ENCODE data around the gene C4orf50.
"Not testable (repeated sequence)": the region's sequence is repeated elsewhere in the genome, so short reads cannot be mapped to it uniquely, and the experiment has no call there.

Gene C4orf50

DNA sequence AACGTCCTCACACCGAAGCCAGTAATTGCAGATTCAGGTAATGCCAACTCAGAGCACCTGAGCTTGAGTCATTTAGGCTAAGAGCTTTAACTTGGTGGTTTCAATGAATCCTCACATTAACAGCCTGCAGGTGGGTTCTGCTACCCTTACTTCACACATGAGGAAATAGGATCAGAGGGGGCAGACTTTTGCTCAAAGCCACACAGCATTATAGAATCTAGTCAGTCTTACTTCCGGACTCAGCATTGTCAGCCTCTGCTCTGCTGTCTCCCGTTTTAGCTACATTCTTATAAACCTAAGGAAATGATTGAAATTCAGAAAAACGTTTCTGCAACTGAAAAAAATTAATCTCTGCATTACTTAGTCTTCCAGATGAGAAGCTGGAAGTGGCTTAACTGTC, 6.0 kb downstream of the C4orf50 start:
- ATAC-seq = no peak

DNA sequence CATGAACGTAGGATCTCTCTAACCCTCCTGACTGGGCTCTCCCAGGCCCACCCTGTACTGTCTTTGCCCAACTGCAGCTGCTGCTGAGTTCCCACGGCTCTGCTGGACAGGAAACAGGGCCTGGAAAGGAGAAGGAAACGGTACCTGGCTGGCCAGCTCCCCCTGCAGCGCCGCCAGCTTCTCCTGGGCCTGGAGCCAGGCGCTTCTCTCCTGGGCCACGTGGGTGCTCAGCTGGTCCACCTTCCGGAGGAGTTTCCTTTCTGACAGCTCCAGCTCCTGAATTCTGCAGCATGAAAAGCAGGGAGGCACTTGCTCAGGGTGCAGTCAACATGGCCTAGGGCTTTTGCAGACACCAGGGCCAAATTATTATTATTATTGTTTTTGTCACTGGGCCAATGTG, 6.5 kb downstream of the C4orf50 start:
- ATAC-seq = no peak

DNA sequence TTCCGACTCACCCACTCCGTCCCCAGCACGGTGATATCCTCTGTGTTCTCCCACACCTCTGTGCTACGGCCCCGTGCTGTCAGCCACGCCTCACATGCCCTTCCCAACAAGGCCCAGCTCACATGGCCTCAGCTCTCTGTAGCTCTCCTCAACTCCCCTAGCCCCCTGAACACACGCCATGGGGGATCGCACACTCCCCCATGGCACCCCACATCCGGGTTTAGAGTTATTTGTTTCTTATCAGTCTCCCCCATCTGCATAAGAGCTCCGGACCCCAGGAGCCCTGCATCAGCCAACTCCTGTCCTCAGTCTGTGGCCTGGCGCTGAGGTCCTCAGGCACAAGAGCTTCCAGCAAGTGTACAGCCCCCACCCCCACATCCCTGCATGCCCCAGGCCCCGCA, 7.0 kb downstream of the C4orf50 start:
- no peak for ATAC-seq

DNA sequence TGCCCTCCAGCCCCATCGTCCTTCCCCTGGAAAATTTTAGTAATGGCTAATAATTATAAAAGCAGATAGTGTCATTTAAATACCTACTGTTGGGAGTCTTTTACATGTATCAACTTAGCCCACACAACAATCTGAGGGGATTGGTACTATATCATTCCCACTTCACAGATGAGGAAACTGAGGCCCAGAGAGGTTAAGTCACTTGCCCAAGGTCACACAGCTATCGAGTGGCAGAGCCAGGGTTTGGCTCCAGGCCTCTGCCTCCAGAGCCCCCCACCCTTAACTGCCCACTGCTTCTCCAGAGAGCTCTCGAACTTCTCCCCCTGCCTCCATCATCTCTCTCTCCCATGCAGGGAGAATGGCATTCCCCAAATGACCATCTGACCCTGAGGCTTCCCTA, 7.4 kb downstream of the C4orf50 start:
- no peak for ATAC-seq

DNA sequence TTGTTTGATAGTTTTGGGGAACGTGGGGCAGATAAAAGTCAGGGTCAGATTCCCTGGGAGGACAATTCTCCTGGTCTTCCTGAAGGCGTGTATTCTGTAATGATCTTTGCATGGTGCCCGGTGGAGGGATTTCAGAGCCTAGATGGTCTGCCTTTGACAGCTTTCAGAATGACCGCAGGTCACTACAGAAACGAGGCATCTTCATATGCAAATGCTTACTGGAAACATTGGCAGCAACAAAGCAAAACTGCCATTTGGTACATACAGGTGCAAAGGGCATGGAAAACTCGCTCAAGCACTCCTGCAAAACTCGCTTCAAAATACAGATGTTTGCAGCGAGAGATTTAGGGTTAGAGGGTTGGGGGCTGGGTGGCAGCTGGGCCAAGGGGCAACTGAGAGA, 8.8 kb downstream of the C4orf50 start:
- no peak for ATAC-seq

DNA sequence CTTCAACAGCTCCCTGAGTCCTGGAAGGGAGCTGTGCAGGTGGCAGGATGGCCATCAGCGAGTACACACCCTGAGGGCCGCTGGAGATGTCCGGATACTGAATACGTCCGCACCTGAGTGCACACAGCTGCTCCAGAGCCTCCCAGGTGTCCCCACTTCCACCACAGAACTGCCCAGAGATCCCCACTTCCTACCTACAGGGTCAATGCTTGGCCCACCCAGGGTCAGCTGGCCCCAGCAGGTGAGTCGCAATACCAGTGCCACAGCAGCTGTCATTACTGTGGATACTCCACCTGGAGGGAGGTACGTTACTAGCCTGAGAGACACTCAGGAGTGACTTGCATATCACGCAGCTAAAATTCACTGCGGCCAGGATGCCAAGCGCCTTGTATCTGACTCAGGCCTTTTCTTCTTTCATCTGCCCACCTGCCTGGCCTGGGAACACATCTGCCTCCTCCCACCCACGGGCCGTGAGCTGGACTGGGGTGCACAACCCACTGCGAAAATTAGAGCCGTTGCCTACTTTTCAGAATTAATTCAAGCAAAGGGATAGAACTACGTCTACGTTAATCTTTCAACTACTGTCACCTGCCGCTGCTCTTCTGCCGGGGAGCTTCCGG, 9.4 kb downstream of the C4orf50 start:
- no peak for ATAC-seq

DNA sequence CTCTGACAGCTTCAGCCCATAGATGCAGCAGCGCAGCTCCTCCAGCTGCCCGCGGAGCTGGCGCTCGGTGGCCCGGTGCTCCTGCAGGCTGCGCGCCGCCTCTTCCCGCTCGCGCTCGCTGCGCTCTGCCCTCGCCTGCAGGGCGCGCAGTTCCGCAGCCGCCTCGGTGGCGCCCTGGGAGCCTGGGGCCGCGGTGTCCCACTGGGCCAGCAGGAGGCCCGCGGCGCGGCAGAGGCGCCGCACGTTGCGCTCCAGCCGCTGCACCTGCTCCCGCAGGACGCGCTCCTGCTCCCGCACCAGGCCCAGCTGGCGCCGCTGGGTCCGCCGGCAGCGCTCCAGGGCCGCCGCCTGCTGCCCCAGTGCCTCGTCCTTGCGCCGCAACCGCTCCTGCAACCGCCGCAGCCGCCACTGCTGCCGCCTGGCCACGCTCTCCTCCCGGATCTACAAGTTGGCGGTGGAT, 10.1 kb downstream of the C4orf50 start:
- no peak for ATAC-seq

DNA sequence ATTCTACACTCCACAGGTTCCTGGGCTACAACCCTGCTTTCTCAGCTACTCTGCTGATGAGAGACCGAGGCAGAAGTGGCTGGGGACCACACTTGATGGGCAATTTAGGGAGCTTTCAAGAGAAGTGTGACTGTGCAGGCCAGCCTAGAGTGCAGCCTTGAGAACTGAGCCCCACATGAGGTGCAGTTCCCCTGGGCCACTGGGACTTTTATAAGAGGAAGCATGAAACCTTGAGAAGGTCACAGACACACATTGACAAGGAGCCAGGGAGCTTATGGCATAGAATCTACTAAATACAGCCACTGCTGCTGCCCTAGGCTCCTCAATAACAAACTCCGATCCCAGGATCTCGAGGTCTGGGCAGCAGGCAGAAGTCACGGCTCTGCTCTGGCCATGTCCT, 13.1 kb downstream of the C4orf50 start:
- ATAC-seq = no peak

DNA sequence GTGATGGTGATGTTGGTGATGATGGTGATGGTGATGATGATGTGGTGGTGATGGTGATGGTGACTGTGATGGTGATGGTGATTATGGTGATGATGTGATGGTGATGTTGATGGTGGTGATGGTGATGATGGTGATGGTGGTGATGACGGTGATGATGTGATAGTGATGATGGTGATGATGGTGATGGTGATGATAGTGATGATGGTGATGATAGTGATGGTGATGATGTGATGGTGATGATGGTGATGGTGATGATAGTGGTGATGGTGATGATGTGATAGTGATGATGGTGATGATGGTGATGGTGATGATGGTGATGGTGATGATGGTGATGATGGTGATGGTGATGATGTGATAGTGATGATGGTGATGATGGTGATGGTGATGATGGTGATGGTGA, 14.7 kb downstream of the C4orf50 start:
- ATAC-seq = not testable (repeated sequence)

DNA sequence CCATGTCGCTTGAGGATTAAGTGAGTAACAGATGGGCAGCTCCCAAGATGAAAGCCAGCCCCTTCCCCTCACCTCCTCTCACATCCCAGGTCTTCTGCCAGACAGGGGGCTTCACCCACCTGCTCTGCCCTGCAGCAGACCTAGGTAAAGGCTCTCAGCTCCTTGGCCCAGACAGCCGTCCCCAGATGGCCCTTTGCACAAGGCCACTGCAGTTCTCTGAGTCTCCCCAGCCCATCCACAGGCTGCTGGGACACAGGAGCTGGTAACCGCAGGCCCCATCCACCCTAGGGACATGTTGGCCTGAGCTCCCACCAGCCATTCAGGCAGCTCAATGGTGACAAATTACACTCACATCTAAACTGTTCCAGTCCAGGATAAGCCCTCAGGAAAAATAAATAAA, 15.3 kb downstream of the C4orf50 start:
- no peak for ATAC-seq

DNA sequence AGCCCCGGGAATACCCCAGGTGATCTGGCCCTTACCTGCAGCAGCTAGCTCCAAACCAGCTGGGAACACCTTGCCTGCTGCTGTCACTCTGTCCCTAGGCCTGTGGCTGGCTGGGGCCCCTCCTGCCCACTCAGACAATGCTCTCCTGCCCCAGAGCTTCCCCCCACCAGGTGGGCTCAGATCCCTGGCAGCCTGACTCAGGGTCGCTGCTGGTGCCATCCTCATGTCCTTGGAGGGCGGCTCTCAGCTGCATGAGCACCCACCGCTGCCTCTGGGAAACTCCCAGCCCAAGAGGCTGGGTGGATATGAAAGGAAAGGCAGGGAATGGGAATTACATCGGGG, 15.8 kb downstream of the C4orf50 start:
- no peak for ATAC-seq

DNA sequence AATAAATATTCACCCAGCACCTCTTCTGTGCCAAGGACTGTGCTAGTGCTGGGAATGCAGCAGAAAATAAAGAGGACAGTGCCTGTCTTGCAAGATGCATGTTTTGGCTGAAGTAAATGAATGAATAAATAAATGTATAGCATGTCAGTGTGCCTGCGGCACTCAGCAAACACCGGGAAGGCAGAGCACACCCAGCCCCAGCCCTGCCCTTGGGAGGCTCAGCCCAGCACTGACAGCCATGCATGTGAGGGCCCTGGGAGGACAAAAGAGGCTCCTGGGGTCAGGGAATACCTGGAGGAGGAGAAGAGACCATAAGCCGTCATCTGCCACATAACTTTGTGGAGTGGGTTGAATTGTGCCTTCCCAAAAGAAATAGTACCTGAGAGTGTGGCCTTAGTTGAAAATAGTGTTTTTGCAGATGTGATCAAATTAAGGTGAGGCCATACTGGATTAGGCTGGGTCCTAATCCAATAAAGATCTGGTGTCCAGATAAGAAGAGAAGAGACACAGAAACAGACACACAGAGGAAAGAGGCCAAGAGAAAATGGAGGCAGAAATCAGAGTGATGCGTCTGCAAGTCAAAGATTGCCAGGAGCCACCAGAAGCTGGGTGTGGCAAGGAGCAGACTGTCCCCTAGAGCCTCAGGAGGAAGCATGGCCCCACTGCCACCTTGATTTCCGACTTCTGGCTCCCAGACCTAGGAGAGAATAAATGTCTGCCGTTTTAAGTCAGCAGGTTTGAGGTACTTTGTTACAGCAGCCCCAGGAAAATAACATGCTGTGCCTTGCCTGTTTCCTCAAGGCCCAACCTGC, 16.3 kb downstream of the C4orf50 start:
- no peak for ATAC-seq

DNA sequence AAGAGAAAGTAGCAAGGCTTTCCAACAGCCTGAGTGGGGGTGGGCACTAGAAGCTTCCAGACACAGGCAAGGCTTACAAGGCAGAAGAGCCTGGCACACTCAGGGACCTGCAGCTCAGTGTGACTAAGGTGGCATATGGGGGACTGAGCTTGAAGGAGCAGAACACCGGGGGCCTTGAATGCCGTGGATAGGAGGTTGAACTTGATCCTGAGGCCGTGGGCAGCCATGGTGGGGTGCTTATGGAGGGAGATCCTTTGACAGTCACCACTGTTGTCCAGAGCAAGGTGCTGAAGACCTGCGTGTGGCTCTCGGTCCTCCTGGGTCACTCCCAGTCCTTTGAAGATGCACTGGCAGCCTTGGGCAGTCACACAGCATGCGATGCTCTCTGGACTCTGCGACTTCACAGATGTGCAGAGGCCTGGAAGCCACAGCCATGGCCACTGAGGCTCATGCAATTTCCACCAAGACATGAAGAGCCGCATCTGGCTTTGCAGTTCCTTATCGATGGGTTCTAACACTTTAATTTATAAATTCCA, 18.3 kb downstream of the C4orf50 start:
- ATAC-seq = no peak

DNA sequence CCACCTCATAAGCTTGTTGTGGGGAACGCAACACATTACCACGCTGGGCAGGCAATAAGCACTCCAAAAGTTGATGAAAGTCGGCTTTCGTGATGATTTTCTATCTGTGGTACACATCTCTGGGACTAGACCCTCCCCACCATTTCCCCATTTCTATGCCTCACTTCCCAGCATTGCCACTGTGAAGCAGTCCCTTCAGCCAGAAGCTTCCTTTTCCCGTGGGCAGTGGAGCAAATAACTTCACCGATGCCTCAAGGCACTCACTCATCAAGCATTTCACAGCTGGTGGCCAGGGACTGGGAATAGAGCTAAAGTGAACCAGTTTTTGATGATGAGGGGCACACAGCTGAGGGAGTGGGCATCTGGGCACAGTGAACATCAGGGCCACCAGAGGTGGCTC, 18.9 kb downstream of the C4orf50 start:
- ATAC-seq = no peak

DNA sequence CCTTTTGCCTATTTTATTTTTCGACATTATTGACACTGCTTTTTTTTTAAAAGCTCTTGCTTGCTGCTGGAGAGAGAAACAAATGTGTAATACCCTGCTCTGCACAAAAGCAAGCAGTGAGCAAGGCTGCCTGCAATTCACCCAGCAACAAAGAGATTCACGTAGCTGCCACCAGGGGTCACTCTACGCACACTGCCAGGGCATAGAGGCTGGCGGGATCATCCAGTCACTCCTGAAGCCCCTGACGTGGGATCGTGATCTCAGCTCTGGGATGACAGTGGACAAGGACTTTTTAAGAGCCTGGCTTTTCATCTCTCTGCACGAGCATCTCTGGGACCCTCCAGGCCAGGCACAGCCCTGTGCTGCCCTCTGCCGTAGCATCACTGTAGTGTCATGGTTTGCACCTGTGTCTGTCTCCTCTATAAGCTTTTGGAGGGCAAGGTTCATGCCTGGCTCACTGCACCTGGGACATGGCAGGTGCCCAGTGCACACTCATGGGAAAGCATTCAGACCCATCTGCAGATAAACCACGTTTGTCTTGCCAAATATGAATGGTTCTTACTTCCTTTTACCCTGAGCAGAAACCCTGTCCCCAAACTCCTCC, 19.8 kb downstream of the C4orf50 start:
- ATAC-seq = peak; percentile 41 to 43

DNA sequence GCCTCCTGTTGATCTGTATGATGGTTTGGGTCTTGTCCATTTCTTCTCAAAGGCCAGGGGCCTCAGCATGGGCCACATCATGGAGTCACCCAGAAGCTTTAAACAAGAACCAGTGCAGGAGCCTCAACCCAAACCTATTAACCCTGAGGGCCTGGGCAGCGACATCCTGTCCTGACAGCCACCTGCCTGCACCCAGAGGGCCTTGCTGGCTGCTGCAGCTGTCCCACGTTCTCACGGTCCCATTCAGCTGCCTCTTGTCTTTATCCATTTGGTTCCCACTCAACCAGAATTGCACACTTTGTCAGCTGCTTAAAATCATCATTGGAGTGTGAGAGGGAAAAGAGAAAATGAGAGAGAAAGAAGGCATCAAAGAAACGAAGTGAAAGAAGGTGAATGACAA, 21.6 kb downstream of the C4orf50 start:
- no peak for ATAC-seq

DNA sequence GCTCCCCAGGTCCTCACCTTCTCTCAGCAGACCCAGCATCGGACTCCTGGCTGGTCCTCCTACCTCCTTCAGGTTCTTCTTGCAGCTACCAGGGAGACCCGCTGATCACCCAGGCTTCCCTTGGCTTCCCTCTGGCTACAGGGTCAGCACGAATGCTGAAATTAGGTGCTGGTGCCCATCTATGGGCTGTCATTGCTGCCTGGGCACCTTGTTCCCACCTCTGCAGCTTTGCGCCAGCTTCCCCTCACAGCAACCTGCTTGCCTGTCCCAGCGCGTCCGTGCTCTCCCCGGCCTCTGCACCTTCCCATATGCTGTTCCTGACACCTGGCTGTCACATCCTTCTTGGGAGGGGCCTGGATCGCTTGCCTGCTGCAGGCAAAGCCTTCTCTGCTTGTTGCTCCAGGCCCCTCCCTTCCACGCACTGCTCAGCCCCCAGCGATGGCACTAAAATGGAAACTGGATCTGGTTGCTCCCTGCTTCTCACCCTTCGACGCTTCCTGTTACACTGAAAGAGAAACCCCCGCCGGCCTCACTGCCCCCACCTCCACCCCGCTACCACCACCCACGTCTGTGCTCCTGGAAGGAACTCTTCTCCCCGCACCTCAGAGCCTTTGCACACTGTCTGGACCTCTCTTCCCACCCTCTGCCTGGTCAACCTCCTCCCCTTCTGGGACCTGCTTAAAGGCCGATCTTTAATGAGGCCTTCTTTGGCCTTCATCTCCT, 22.2 kb downstream of the C4orf50 start:
- ATAC-seq = no peak

DNA sequence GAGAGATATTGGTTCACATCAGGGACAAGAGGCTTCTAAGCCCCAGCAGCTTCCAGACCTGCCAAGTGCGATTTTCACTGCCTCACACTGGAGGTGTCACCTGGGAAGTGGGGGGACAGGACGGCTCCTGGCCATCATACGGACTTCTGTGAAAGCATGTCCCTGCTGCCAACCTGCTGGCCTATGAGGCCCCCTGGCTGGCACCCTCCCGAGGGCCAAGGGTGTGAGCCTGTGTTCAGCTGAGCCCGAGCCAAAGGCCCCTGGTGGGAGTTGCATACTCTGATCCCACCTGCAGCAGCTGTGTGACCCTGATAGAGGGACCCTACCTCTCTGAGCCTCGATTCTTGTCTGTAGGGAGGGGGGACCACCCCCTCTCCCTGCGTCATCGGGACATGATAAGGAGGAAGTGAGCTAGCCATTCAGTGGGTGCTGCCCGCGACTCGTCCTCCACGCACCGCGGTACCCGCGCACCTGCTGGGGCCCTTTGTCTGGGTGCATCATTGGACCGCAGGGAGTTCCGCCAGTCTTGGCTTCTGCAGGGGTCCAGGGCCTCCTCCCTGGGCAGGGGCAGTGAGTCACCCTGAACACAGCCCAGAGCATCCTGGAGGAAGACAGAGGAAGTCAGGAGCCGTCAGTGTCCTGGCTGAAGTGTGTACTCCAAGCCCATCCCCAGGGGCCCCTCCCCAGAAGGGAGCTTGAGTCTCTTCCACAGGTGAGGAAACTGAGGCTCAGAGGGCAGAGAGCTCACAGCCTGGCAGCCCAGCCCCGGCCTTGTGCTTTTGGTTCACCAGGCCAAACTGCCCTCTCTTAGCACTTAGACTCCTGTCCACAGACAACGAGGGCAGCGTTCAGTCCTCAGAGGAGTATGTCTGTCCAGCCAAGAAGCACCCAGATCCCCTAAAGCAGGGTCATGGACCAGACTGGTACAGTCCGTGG, 24.1 kb downstream of the C4orf50 start:
- no peak for ATAC-seq

DNA sequence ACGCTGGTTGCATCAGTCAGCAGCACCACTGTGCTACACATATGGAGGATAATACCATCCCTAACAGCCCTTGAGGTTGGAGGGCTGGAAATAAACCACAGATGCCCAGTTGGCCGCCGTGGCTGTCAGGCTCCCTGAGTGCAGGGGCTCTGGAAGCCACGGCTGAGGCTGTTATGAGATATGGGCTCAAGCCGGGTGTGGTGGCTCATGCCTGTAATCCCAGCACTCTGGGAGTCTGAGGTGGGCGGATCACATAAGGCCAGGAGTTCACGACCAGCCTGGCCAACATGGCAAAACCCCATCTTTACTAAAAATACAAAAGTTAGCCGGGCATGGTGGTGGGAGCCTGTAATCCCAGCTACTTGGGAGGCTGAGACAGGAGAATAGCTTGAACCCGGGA, 24.9 kb downstream of the C4orf50 start:
- ATAC-seq = not testable (repeated sequence)

DNA sequence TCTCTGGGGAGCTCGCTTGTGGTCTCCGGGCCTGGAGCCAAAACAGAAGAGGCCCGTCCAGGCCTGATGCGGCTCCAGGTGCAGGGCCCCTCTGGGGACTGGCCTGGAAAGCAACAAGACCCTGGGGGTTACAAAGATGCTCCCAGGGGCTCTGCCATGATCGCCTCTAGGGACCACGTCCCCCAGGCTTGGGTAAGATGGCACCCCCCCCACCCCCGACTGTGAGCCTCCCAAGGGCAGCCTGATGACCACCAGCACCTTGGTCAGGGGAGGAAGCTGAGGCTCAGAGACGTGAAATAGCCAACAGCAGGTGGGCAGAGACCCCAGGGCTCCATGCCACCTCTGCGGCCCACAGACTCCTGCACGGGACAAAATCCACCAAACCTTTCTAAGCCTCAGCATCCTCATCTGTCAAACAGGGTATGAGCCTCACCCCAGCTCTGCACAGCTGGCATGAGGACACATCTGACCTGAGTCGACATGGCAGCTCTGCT, 25.4 kb downstream of the C4orf50 start:
- no peak for ATAC-seq

DNA sequence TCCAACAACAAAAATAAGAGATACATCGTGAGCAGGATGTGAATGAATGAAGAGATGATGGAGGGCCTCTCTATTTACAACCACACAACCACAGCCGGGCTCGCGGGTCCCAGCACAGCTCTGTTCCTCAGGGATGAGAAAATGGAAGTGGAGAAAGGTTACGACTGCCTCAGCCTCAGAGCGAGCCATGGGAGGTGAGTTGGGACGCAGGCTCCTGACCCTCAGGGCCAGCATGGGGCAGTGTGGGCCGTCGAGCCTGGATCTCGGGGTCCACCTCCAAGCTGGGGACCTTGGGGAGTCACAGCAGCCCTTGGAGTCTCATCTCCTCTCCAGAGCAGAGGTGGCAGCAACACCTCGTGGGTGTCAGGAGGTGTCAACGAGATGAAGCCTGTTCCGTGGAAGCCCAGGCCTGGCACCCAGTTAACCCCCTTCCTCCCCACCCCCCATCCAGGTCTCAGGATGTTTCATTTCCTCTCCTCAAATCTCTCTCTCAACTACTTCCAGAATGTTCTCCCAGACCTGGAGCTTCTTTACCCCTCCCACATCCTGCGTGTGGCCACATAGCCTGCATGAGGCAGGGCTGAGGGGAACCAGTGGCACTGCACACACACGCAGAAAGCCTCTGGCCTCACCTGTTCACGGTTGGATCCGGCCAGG, 25.9 kb downstream of the C4orf50 start:
- no peak for ATAC-seq
